DMS53 treated with DMSO at 0.1 percent for 48 hours (cell line): Measurements from ENCODE around the gene NPAS3.

Experiments used
- DNase-seq: peaks from one replicate; lab custom pipeline; 2025; ENCODE audit not compliant: unreplicated experiment; lab: John Stamatoyannopoulos, UW

NPAS3 gene

DNA sequence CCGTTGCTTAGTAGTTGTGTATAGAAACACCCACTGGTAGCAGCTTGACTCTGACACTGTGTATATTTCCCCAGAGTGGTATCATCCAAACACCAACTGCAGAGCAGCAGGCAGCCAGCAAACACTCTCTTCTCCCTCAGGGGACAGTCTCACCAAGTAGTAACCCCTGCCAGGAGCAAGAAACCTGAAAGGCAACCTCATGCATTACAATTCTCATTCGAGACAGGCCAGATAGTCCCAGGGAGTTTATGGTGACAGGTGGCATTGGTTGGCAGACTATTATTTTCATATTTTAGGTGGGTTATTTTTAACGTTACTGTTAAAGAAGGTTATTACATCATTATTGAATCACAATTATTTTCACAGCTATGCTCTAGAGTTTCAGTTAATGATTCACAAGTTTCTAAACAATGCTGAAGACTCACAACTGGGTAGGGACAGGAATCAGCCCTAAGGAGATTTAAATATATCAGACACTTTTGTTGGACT, 789.4 kb downstream of the NPAS3 start:
- DNase-seq: peak; percentile 1

DNA sequence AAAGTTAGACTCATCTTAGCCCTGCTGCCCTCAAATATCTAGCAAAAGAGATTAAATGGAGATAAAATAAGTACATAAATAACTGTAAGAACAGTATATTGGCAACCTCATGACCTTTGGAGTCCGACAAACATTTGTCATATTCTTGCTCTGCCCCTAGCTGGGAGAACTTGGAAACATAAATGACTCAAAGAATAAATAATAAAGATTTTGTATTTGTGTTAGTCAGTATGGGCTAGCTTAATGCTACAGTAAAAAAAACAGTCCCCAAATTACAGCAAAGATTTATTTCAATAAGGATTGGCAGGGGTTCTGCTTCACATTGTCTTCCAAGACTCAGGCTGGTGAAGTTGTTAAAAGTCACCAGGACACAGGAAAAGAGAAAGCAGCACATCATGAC, 791.5 kb downstream of the NPAS3 start:
- no peak for DNase-seq

DNA sequence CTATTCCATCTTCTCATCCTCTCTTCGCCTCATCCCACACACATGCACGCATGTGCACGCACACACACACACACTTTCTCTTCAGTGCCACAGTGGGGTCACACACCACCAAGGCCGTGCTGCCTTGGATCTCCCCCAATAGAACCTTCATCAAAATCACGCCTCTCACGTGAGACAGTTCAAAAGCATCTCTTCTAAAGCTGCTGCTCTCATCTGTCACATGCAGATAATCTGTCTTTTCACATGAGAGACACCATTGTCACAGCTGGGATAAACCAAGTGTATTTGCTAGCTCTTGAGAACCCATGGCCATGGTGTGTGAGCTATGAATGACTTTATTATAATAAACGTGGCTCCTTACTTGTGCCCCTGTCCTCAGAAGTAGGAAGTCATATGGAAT, 793.5 kb downstream of the NPAS3 start:
- no peak for DNase-seq

DNA sequence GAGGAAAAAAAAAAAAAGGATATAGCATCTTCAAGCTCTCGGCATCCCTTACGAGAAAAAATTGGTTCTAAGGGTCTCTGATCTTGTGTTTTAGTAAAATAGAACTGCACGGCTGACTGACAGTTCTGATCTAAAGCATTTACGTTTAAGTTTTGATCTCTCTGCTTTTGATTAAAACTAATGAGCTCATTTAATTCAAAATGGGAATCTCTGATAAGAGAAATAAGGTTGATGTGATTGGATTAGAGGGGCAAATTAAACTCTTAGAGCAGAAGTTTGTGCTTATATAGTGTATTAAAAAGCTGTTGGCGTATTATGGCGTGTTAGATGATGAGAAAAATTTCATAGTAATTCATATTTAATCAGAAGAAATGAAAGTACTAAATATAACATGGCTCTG, 794.6 kb downstream of the NPAS3 start:
- no peak for DNase-seq

DNA sequence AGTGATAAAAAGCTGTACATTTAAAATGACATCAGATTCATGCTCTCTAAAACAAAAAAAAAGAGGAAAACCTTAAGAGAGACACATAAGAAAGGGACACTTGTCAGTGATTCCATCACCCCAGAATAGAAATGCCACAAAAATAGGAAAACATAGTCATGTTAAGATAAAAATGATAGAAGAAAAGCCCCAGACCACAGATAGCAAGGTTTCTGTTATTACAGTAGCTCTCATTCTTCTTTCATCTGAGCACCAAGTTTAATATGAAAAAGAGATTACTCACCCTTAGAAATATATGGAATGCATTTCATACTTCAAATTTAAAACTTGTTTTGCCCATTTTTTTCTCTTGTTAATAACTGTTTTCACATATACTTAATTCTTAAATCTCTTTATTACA, 795.0 kb downstream of the NPAS3 start:
- DNase-seq: no peak

DNA sequence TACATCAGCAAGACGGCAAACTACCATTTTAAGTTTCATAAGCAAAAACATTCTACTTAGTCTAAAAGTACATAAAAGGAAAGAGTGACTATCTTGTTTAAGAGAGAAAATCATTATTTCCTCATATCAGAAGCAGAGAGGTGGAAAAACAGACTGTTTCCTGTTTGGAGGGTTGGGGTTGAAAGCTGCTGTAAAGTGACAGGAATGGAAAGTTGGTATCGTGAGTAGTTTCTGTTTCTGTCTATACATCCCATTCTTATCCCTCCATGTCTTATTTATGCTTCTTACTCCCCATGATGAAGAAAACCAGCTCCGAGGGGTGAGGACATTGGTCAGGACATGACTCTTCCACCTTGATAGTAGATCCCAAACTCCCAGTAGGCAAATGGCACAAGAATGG, 795.7 kb downstream of the NPAS3 start:
- DNase-seq: no peak

DNA sequence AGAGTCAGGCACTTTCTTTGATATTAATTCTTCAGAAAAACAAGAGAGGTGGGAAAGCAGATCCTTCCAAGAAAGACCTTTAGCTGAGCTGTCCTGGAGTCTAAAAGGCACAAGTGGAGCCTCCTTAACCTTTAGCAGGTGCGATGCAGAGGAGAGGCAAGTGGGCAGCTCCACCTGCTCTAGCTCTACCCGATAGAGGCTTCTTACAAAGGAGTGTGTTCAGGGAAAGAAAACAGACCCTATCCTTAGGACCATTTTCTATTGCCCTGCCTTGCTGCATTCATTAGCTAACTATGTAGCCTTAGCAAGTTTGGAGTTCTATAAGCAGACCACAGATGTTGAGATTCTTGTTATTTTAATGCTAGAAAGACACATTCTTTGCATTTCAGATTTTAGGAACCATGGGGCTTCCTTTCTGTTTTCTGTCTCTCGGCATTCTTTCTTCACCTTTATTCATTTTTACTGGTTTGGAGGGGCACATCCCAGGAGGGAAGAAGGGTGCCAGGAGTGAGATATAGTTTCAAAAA, 797.7 kb downstream of the NPAS3 start:
- no peak for DNase-seq

DNA sequence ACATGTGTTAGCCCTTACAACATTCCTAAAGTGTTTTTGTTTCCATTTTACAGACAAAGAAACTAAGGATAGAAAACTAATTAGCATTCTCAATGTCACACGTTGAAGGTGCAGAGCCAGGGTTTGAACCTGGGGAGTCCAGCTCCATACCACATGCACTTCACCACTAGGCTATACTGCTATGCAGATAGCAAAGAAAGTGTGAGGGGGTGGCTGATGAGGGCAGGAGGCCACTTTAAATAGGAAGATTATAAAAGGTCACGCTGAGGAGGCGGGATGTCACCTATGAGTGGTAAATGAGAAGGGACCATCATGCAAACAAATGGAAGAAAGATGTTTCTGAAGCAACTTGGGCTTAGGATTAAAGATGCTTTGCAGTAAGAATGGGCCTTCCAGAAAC, 798.3 kb downstream of the NPAS3 start:
- no peak for DNase-seq

DNA sequence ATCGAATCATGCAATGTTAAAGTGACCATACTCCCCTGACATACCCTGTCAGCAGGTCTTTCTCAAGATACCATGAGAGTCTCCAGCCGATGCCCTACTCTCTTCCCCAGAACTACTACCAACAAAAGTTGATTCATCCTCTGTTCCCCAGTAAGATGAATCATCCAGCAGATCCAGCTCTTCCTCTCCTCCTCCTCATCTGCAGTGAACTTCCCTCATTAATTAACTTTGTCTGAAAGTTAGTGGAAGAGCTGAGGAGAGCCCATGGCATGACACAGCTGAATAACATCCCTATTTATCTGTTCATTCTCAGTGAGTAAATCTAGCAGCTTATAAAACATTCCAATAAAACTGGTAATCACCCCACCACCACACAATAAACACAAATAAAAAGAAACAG, 798.8 kb downstream of the NPAS3 start:
- DNase-seq: no peak

DNA sequence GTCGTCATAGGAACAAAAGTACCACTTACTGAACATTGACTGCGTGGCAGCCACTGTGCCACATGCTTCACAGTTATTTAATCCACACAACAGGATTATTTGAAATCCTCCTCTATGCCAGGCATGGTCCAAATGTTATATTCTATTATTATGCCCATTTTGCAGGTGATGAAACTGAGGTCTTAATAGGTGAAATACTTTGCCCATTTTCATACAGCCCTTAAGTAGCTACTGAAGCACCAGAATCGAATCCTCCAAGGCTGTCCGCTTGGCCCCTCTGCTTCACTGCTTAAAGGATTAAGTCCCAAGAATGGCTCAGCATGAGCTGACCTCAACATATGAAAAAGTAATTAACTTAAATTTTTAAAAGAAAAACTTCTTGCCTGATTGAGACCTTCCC, 799.4 kb downstream of the NPAS3 start:
- DNase-seq: no peak

DNA sequence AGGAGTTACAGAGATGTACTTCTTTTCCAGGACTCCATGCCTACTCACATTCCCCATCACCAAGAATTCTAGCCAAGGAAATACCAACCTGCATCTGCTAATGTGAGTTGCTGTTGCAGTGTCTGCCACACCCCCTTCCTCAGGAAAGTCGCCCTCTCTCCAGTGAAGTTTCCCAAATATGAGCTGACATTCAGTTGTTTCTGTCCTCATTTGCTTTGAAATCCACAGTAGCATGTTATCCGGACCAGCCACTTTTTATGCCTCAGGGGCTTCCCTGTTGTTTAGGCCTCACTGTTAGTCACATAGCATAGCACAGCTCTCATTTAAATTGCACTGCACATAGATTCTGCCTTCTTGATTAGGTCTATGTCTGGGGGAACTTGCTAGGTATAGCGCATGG, 799.8 kb downstream of the NPAS3 start:
- no peak for DNase-seq

DNA sequence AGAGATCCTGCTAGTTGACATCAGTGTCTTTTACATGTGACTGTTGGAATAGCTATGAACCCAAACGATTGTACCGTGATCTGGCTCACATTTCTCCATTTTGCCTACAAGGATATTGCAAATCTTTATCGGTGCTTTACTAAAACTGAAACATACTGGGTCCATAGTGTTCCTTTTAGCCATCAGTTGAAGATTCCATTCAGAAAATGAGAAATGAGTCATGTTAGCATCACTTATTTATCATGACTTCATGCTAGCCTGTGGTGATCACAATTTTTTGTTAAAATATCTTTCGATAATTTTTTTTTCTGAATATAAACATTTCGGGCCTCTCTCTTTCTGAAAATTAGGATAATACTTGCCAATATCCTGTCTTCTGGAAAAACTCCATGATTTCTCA, 801.9 kb downstream of the NPAS3 start:
- no peak for DNase-seq

DNA sequence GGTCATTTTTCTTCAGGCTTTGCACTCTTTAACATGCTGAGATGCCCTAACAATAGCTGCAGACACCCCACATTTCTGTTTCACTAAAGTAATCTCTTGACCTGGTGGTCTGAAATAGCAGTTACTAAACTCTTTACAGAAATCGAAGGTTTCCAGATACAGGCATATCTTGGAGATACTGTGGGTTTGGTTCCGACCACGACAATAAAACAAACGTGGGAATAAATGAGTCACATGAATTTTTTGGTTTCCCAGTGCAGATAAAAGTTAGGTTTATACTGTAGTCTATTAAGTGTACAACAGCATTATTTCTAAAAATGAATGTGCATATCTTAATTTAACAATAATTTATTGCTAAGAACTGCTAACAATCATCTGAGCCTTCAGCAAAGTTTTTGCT, 803.5 kb downstream of the NPAS3 start:
- DNase-seq: no peak

DNA sequence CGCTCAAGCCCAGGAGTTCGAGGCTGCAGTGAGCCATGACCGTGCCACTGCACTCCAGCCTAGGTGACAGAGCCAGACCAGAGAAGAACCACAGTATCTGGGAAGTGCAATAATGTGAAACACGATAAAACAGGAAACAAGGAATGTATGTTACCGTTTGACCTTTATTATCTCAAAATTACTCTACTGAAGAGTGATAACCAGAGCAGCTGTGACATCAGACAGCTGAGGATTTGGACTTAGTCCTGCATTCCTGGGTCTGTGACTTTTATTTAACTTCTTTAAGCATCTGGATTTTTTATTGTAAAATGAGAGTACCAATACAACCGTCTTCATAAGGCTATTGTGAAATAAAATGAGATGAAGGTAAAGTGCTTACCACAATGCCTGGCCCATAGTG, 806.5 kb downstream of the NPAS3 start:
- no peak for DNase-seq

DNA sequence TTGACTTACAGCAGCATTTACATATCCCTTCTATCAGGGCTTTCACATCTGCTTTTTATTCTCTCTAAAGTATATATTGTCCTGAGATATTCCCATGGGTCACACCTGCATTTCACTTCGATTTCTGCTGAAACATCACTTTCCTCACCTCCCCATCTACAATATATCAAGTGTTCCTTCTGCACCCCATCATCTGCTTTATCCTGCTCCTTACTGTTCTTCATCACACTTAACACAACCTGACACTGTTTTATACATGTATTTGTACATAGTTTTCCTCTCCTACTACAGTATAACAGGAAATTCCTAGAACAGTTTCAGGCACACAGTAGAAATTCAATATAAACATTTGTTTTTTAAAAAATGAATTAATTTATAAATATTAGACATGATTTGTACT, 809.1 kb downstream of the NPAS3 start:
- no peak for DNase-seq

DNA sequence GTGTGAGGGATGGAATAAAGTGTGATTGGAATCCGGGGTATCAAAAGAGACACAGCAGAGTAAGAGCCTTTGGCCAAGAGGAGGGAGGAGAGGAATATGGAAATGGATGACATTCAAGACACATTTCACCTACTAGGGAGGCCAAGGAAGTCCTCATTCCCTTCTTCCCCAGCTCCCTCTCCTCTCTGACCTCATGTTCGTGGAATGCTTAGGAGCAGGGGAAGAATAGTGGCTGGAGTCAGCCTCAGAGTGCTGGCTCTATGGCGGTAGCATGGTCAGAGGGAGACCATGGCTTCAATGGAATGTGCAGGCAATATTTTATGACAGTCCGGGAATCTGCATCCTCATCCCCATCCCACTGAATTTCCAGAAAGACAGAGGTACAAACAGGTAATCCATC, 815.6 kb downstream of the NPAS3 start:
- DNase-seq: no peak

DNA sequence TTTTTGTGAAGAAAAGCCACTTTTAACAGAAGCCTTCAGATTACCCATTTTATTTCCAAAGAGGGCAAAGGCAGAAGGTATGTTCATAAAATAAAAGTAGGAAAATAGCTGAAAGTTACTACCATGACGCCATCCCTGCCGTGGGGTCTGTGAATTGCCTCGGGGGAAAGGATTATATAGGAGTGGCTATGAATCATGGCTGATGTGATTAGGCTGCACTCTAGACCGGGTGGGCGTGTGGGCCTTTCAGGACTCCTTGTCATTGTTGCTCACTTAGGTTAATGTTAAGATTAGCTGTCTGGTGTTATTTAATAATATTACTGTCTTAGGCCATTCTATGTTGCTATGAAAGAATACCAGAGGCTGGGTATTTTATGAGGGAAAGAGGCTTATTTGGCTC, 816.7 kb downstream of the NPAS3 start:
- no peak for DNase-seq

DNA sequence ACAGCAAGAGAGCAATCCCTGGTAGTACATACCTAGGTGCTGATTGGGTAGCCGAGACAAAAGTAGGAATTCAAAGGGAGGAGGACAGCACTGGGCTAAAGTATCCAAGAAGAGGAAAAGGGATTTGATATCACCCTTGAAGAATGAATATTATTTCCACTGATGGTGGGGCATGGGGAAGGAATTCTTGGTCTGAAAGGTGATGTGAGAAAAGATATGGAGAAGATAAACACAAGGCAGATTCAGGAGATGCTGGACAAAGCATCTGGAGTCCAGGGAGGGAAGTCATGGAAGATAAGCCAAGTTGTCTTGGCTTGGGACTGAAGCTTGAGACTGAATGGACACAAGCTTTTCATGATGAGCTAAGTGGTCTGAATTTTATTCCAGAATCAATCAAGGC, 818.2 kb downstream of the NPAS3 start:
- DNase-seq: no peak

DNA sequence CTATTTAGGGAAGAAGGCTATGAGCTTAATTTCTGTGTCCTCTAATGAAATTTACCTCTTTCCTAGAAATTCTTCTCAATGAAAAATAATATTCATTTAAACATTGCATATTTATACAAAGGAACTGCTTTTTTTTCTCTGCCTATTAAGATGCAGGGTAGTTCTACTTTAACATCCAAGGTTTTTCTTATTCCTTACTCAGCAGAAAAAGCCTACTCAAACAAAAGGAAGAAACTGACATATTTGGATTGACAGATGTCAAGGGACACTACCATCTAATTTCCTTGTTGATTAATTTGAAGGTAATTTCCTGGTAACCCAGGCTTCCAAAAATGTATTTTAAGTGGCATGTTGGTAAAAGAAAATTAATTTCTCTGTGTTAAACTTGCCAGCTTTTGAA, 819.9 kb downstream of the NPAS3 start:
- DNase-seq: no peak

DNA sequence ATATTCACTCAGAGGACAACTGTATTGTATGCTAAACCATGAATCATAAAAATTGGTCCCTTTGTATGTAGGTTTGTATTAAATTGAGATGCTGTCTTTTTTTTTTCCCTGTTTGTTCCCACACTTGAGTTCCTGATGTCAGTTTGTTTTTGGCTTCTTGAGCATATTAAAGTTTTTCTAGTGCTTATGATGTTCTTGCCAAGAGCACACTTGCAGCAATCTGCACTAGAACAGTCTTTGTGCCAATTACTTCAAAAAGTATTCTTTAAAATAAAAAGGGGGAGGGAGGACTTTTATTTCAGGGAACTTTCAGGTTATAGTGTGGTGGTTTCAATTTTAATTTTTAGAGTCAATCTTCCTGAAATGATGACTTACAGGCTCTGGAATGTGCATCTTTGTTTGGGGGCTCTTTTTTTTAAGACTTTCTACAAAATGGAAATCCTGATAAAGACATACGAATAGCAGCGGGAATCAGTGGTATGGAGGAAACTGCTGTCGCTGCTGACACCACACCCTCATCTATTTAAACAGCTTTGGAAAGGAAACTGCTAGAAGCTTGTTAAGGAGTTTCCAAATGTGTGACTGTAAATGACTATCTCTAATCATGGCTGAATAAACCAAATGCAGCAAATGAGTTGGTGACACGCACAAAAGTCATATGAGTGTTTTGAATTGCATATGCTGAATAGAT, 823.6 kb downstream of the NPAS3 start:
- DNase-seq: no peak

DNA sequence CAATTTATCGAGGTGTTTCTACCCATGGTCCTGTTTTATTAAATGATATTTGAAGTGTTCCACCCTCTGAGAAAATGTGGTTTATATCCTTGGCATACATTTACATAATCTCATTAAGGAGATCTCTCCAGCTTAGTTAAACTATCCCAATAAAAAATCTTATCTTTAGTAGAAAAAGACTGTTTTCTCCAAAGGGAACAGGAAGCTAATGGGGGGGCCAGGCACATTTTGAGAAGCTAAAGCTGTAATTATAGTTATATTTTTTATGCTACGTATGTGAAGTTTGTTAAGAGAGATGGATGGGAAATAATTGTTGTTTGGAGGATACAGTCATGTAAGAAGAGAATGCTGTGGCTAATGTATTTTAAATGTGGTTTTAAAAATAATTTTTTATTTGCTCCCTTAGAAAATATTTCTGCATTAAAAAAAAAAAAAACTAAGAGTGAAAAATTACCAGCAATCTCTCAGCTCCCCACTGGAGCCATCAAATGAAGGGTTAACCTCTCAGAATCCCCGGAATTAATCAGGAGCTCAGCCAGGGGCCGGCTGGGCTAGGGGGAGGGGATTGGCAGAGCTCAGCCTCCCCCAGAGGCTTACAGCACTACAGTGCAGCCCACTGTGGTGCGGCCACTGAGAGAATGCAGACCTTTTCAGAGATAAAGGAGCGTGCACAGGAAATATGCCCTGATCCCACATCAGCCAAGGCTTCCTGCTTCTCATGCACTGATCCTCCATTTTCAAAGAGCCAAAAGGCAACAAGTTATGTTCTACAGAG, 826.4 kb downstream of the NPAS3 start:
- no peak for DNase-seq
